HG03442 (cell line): ENCODE results near the gene PYY.
"Not testable (repeated sequence)": the region's sequence is repeated elsewhere in the genome, so short reads cannot be mapped to it uniquely, and the experiment has no call there.

Source experiments
- ATAC-seq: cut with Tn5 transposase; IDR thresholded peaks from one replicate; pipeline ENCODE4 v1.9.1; 2021; ENCODE audit warnings: mild to moderate bottlenecking, moderate library complexity; ENCODE audit not compliant: unreplicated experiment

Gene PYY

DNA sequence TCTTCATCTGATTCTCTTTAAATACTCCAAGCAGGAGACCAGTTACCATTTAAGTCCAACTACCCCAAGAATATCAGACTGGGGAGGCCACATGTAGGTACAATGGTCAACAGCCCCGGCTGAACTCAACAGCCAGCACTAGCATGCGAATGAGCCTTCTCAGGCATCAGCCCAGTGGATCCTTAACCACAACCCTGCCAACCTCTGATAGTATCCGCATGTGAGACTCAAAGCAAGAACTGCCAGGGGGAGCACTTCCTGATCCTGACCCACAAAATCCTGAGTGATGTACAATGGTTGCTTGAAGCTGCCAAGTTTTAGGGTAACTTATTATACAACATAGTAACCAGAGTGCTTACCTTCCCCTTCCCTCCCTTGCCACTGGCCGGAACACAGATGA lies 4.0 kb downstream of the PYY start:
- ATAC-seq = no peak

DNA sequence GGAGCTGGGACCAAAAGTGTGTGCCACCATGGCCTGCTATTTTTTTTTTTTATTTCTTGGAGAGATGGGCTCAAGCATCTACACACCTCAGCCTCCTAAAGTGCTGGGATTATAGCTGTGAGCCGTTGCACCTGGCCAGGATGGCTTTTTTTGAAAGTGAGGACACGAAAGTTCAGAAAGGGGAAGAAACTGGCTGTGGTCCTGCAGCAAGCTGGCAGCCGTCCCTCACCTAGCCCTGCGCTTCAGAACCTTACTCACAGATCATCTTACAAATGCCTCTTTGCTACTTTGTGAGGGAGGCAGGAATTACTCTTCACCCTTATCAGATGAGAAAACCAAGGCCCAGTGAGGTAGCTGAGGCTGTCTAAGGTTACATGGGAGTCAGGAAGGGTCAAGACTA lies 7.0 kb downstream of the PYY start:
- no peak for ATAC-seq

DNA sequence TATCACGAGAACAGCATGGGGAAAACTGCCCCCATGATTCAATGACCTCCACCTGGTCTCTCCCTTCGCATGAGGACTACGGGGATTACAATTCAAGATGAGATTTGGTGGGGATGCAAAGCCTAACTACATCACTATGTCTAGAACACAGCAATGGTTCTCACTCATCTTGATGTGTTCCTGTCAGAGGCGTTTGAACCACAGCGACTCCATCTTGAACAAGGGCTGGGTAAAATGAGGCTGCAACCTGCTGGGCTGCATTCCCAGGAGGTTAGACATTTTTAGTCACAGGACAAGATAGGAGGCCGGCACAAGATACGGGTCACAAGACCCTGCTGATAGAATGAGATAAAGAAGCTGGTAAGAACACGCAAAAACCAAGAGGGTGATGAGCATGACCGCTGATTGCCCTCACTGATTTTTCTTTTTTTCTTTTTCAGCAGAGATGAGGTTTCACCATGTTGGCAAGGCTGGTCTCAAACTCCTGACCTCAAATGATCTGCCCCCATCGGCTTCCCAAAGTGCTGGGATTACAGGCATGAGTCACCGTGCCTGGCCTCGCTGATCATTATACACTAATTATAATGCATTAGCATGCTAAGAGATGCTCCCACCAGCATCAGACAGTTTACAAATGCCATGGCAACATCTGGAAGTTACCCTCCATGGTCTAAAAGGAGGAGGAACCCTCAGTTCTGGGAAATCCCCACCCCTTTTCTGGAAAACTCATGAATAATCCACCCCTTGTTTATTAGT lies 8.5 kb downstream of the PYY start:
- no peak for ATAC-seq

DNA sequence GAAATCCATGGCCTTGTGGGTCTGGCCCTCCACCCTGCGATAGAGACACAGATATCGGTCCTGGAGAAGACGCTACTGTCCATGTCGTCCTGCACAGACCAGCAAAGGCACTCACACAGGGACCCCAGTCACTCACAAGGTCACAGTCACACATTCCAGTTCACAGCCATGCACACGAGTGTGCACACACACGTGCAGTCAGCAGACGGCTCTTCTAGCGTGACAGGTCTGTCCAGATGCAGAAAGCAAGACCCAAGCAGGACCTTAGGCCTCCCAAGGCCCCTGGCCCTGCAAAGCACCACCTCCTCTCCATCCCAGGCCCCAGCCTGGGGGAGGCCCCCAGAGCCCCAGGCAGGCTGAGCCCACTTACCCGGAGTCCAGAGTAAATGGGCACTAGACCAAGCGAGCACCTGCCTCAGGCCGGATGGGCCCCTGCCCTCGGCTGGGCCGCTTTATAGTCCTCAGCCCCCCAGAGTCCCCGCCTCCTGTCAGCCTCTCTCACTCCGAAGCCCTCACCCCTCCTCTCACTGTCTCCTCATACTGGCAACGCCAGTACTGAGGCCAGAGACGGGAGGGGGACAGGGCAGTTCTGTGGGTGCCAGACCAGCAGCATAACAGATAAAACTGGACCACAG lies 11.6 kb downstream of the PYY start, which contains the start of gene PPY:
Gene PPY, minus strand, starts transcription at position 426 of the 635 bp plus-strand sequence. CDS start 822 bp downstream, outside the sequence.
- no peak for ATAC-seq

DNA sequence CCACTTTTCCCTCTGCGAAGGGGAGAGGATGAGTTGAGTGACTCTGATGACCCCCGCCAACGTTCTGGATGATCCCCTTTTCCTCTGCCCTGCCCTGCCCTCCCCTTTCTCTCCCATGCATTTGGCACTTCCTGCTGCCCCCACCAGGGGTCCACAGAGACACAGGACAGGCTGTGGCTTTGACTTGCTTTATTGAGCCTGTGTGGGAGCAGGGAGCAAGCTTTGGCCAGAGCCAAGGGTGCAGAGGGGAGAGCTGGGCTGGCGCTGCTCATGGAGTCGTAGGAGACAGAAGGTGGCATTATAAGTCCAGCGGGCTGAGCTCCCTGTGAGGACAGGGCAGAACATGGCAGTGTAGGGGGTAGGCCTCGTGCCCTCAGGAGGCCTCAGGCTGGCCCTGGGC lies 13.1 kb downstream of the PYY start:
- no peak for ATAC-seq

DNA sequence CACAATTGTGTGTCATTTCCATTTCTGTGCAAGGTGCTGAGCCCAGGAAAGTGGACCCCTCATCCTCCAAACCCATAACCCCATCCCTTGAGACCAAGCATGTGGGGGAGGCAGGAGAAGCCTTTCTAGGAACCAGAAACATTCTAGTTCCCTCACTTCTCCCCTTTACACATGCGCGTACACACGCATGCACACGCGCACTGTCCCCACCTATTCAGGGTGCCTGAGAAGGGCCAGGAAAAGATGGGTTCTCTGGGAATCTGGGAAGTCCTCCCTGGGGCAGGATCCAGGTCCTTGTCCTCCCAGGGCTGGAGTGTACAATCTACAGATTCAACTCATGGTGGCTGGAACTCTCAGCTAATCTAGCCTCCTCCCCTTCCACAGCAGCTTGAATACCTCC lies 13.9 kb downstream of the PYY start:
- ATAC-seq = no peak

DNA sequence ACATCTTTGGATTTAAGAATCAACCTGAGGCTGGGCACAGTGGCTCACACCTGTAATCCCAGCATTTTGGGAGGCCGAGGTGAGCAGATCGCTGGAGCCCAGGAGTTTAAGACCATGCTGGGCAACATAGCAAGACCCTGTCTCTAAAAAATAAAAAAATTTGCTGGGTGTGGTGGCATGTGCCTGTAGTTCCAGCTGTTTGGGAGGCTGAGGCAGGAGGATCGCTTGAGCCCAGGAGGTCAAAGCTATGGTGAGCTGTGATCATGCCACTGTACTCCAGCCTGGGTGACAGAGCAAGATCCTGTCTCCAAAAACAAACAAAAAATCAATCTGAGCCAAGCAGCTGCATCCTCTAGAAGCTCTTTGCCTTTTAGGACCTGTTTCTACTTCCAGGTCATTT lies 14.3 kb downstream of the PYY start:
- ATAC-seq = not testable (repeated sequence)

DNA sequence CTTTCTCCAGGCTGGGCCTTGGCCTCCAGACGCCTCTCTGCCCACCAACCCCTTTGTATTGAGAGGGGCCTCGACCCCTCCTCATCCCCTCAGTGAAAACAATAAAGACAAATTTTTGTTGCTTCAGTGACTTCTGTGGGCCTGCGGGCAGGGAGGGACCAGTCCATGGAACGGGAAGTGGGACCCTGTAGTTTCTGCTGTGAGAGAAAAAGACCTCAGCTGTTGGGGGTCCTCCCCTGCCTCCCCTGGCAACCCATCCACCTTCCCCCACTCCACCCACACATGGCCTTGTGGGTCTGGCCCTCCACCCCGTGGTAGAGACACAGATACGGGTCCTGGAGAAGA lies 14.9 kb downstream of the PYY start:
- ATAC-seq = no peak

DNA sequence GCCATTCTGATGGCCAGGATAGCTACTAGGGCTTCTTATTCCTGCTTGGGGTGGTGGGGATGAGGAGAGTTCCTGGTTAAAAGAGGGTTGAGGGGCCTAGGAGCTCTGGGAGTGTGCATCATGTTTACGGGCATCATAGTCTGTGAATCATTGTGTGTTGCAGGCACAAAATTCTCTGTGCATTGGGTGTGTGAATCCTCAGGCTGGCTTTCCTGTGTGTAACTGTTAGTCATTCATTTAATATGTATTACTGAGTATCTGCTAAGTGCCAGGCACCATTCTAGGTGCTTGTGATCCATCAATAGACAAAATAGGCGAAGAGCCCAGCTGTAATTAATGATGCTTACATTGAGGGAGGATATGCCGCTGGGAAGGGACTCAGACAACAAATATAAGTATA lies 17.3 kb downstream of the PYY start:
- no peak for ATAC-seq

DNA sequence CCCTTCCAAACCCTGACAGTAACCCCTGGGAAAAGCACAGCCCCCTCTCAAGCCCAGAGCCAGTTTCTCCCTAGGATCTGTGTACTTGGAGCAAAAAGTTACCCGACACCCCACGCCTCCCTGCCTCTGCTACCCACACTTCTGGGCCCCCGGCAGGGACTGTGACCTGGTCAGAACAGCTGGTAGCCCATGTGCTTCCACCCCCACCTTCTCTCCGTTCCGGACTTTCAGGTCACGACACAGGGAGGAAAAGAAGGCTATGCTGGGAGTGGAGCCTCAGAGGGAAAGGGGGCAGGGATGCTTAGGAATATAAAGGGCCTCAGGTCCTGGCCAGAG lies 17.8 kb downstream of the PYY start:
- ATAC-seq = no peak

DNA sequence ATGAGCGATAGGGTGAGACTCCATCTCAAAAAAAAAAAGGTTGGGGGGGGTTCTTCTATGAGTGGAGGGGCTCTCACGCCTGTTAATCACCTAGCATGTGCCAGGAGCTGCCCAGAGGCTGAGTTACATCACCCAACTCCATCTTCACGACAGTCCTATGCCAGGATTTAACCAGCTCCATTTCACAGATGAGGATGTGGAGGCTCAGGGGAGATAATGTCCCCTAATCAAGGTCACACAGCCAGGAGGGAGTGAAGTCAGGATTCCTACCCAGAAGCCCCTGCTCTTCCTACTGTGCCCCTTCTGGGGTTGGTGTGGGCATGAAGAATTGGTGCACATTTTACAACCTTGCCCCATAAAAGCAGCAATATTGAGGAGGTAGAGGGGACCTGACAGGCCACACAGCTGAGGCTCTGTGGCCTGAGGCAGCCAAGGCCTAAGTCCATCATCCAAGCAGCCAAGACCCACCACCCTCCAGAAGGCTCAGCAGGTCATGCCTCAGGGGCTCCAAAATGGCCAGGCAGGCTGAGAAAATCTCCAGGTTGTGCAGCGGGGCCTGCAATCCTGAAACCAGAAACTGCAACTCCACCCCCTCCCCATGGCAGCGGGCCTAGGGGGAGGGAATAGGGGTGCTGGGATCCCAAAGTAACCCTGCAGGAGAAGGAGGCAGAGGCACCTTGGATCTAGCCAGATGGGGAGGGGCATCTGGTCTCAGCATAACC lies 18.4 kb downstream of the PYY start:
- no peak for ATAC-seq

DNA sequence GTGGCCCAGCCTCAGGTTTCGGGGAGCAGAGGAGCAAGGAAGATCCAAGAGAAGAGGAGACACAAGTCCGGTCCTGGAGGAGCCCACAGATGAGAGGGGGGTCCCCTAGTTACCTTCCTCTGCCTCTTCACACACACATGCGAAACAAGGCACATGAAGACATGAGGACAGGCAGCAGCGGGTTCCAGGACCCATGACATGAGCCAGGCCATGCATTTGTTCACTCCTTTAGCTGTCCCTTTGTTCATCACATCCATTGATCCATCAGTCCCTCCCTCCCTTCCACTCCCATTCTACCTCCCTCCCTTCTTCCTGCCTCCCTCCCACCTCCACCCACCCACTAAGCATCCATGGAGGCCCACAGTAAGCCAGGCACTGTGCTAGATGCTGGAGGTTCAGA lies 20.8 kb downstream of the PYY start:
- ATAC-seq = no peak

DNA sequence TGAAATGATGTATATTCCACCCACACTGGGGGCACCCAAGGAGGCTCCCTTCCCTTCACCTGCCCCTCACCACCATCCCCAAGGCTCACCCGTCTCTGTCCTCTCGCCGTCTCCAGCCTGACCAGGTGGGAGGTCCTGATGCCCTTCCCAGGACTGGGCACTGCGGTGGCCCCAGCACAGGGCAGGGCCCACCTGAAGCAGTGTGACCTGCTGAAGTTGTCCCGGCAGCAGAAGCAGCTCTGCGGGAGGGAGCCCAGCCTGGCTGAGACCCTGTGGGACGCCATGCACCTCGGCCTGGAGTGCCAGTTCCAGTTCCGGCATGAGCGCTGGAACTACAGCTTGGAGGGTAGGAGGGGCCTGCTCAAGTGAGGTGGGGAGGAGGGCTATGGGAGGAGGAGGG lies 21.4 kb downstream of the PYY start:
- ATAC-seq = no peak

DNA sequence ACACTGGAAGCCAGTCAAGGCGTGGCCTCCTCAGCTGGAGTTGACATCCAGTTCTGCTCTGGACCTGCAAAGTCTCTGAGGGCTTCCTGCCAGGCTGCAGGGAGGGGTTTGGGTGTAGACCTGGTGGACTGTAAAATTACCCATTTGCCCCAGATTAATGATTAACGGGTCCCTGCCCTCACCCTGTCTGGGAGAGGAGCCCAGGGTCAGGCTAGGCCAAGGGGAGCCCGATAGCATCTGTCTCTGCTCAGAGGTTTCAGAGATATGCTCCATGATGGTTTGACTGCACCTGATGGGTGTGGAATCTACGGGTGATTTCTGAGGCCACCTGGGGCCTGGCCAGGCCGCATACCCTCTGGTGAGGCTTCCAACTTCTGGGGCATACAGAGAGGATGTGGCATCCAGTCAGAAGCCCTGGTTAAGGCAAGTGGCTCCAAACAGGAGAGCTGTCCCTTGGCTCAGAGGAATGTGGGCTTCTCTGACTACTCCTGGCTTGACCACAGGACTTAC lies 22.6 kb downstream of the PYY start:
- no peak for ATAC-seq

DNA sequence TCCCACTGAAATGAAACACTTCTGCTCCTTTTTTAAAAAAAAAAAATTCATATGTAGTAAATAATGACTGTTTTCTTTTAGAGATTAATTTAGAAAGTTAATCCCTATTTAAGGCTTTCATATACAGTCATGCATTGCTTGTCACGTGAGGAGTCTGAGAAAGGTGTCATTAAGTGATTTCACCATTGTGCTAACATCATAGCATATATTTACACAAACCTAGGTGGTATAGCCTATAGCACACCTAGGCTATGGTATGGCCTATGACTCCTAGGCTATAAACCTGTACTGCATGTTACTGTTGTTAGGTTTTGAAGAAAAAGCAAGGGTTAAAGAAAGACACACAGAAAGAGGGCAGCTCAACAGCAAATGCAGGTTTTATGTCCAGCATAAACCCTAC lies 25.1 kb downstream of the PYY start:
- no peak for ATAC-seq

DNA sequence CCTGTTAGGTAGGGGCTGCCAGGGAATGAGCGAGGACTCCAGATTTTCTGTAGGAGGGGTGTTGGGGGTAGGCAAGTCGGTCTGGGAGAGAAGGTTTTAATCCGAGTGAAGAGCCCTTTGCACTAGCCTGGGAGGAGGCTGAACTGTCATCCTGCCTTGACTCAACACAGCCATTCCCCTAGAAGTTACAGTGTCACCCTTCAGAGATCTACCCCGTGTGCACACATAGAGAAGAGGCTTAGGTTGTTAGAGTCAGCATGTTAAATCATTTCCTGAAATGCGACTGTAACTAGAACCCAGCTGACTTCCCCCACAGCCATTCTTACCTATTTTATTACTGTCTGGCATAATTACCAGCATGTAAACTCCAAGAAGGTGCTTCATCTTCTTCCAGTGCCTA lies 25.8 kb downstream of the PYY start:
- ATAC-seq = not testable (repeated sequence)

DNA sequence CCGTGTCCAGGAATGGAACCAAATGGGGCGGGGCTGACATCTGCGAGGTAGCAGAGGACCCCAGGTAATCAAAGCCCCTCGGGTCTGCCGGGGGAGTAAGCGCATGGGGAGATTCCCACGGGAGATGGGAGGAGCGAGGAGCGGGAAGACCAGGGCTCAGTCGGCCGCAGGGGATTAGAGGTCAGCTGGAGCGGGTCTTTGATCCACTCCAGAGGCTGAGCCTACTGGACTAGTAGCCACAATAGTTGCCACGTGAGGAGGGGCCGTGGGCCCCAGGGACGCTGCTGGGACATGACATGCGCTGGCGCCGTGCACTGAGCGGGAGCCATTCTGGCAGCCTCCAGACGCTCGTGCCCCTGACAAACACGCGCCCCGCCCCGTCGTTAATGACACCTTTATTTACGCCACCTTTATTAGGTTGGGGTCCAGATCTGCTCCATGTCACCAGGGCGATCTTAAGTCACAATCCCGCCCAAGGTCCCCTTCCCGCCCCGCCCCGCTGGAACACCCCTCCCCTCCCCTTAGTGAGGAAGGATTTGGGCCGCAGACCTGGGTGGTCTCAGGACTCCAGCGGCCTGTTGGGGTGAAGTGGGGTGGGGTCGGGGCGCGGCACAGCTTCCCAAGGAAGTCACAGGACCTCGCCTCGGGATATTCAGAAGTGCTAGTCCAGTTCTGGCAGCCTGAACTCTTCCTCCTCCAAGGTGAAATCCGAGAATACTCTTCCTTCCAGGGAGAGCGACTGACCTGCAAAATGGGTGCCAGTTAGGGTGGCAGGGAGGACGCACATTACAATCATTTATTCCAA lies 26.5 kb downstream of the PYY start:
- ATAC-seq = no peak

DNA sequence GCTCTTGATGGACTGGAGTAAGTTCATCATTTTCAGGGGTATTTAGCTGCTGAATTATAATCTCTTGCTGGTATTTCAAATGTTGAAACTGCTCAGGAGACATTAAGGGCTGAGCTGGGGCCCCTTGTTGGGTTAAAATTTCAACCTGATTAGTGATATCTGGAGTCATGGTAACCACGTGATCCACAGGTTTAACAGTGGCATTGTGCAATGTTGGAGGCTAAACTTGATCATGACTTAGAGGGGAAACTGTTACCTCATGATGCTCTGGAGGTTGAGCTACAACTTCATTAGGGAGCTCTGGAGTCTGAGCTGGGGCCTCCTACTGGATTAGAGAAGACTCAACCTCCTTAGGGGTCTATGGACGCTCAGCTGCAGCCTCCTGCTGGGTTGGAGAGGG lies 29.2 kb downstream of the PYY start:
- no peak for ATAC-seq

DNA sequence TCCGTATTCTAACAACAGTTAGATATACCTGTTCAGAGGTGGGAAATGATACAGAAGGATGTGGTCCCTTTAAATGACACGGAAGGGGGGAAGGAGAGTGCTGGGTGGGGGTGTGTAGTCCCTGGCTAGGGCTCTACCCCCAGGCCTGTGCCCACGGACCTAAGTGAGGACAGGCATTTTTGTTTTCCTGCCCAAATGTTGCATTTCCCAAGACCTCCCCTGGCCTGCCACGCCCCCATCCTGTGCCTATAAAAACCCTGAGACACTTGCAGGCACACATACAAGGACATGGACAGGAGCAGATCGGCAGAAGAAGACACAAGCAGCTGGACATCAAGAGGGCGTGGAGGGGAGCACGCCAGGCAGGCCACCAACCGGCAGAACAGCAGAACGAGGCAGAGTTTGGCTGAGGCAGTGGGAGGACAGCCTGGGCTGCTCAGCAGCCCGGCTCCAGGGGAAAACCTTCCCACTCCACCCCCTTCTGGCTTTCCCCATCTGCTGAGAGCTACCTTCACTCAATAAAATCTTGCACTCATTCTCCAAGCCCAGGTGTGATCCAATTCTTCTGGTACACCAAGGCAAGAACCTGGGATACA lies 33.1 kb downstream of the PYY start:
- no peak for ATAC-seq

DNA sequence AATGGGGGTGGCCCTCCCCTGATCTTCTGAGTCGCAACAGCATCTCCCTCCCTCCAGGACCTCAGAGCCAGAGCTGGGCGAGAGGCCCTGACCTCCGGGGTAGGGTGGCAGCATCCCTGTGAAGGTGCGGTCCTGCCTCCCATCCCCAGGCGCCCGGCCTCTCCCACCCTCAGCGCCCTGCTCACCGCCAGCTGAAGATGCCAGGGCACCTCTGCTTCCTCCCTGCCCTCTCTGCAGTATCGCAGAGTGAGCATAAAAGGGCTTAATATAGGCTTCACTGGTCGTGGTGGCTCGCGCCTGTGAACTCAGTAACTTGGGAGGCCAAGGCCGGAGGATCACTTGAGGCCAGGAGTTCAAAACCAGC lies 35.7 kb downstream of the PYY start:
- no peak for ATAC-seq
